ENCODE results near the gene HSP90B1. TPM values are rescaled to one million over a fixed set of nuclear protein-coding genes. Genes with fewer than 3 reads are reported as not detected.

HSP90B1 gene
- total RNA-seq, 1 experiment from 2014 or later: 888 TPM

DNA sequence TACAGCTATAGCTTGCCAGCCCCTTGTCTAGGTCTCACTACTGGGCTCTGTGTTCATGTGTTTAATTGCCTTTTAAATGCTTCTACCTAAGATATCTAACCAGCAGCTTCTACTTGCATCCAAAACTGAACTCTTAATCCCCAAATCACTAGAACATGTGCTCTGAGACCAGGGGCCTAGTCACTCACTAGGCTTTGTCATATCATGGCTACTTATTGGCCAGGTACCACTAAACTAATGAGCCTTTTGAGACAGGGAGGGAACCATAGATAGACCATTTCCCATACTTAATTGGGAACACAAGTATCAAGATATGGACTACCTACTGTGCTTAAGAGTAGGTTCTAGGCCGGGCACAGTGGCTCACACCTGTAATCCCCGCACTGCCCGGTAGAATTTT lies 6.5 kb downstream of the HSP90B1 start:
- BruUV-seq (replicated peaks): no TSS peak
- CTCF ChIA-PET: interaction anchor here (0.7 to 1.4 kb wide), 2 partner anchors 18 to 172 kb away, joined by 3 to 5 read pairs; no protein-coding TSS in a partner anchor
- H3K9ac ChIP-seq (ENCODE audit: low read length): no peak overlapping the region
- TF ChIP-seq ZNF274 (IDR thresholded peaks at IDR 0.05; ENCODE audit: low read depth, low read length) (no peak), EGR1 (IDR thresholded peaks at IDR 0.05; ENCODE audit: low read depth) (no peak), EZH2 (IDR thresholded peaks at IDR 0.05) (no peak), SIN3A (IDR thresholded peaks at IDR 0.05; ENCODE audit: low read depth) (no peak), FOSL1 (IDR thresholded peaks at IDR 0.05; ENCODE audit: low read depth) (no peak), SP1 (IDR thresholded peaks at IDR 0.05; ENCODE audit: low read depth) (no peak), TCF7L2 (IDR thresholded peaks at IDR 0.05; ENCODE audit: borderline replicate concordance, extremely low read depth, insufficient read depth, insufficient read length) (no peak)
- TF ChIP-seq, protein P1, sequence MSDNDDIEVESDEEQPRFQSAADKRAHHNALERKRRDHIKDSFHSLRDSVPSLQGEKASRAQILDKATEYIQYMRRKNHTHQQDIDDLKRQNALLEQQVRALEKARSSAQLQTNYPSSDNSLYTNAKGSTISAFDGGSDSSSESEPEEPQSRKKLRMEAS (IDR thresholded peaks at IDR 0.05): no peak
- TF ChIP-seq, protein P2, sequence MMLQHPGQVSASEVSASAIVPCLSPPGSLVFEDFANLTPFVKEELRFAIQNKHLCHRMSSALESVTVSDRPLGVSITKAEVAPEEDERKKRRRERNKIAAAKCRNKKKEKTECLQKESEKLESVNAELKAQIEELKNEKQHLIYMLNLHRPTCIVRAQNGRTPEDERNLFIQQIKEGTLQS (IDR thresholded peaks at IDR 0.05): no peak
- TF ChIP-seq, protein P3, sequence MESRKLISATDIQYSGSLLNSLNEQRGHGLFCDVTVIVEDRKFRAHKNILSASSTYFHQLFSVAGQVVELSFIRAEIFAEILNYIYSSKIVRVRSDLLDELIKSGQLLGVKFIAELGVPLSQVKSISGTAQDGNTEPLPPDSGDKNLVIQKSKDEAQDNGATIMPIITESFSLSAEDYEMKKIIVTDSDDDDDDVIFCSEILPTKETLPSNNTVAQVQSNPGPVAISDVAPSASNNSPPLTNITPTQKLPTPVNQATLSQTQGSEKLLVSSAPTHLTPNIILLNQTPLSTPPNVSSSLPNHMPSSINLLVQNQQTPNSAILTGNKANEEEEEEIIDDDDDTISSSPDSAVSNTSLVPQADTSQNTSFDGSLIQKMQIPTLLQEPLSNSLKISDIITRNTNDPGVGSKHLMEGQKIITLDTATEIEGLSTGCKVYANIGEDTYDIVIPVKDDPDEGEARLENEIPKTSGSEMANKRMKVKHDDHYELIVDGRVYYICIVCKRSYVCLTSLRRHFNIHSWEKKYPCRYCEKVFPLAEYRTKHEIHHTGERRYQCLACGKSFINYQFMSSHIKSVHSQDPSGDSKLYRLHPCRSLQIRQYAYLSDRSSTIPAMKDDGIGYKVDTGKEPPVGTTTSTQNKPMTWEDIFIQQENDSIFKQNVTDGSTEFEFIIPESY (IDR thresholded peaks at IDR 0.05; ENCODE audit: extremely low read depth, insufficient replicate concordance, low read length): no peak
- intact Hi-C loops (cut with micrococcal nuclease): no loop called here
- H3K36me3 ChIP-seq (ENCODE audit: control insufficient read depth in 1 of 2, insufficient read depth in 2 of 2, low read length in 2 of 2): peaks cover 86 to 97% of the 10 kb centered on the region in 2 experiments
- H3K27me3 ChIP-seq (ENCODE audit: insufficient read depth, low read length): no peaks in the 10 kb centered on the region
- H3K79me2 ChIP-seq (ENCODE audit: insufficient read depth, low read length): peaks cover 98% of the 10 kb centered on the region
- RAD21 ChIA-PET (ENCODE audit: low non-redundant PET in 1 of 2, low total read pairs in 2 of 2, uncharacterized antibody in 2 of 2, unreplicated experiment in 2 of 2): no interaction called here
- ATAC-seq (0 out of 2 replicates have a peak, but pooled peaks have one; percentile 25), DNase-seq (ENCODE audit: low read depth, low spot score) (no peak)
- H3K9me3 ChIP-seq (ENCODE audit: control insufficient read depth in 1 of 2, insufficient read depth in 1 of 2, low read depth in 1 of 2, low read length in 2 of 2): no peaks in the 10 kb centered on the region
- H3K9me2 ChIP-seq (ENCODE audit: insufficient read depth): no peaks in the 10 kb centered on the region
- peaks cover 24% of the 10 kb centered on the region; the same call in 1 of the 2 replicates for H4K20me1 ChIP-seq (ENCODE audit: insufficient read depth)
- H2AFZ ChIP-seq (ENCODE audit: low read depth, low read length, poor library complexity, severe bottlenecking): no peak overlapping the region
- no peak overlapping the region for H3K27ac ChIP-seq (ENCODE audit: low read depth, low read length)
- POLR2A ChIA-PET: interaction anchor here (0.8 to 1.0 kb wide), 2 partner anchors 12 to 29 kb away, joined by 3 read pairs; partner anchors contain the start of gene TDG
- H3K4me2 ChIP-seq (ENCODE audit: low read length): no peak overlapping the region
- no peak overlapping the region for H3K4me3 ChIP-seq (replicated peaks in 1 of 2; ENCODE audit: low read depth in 1 of 2, low read length in 2 of 2)
- peaks cover 4 to 5% of the 10 kb centered on the region in 2 experiments for H3K4me1 ChIP-seq (ENCODE audit: control insufficient read depth in 1 of 2, insufficient read depth in 2 of 2, low read length in 2 of 2)

Data from HCT116 (cell line).